HCT116 (cell line): ENCODE data around the gene RBBP8. TPM values are rescaled to one million over a fixed set of nuclear protein-coding genes. Genes with fewer than 3 reads are reported as not detected.

Experiments
- ATAC-seq: fragments of 200-7000 bp; cut with Tn5 transposase; 2 replicates; pipeline ENCODE4 v1.9.1; 2020; ENCODE audit warnings: mild to moderate bottlenecking, moderate library complexity
- BruUV-seq: library from RNA; stranded (reverse); fragments of 400-500 nt; replicated peaks from 2 replicates; lab custom pipeline; 2021; lab: Mats Ljungman, UMichigan
- CTCF ChIA-PET: fragments of 300-600 bp; sonication (Branson Sonifier 250); formaldehyde crosslinking; loops from one replicate; lab custom pipeline; 2021; ENCODE audit warnings: antibody characterized with exemption; lab: Charles Lee
- POLR2A ChIA-PET: fragments of 300-600, 350-600 bp; sonication (Branson Sonifier 250); formaldehyde crosslinking; loops from one replicate; lab custom pipeline; 2021; ENCODE audit warnings: antibody characterized with exemption; lab: Charles Lee
- RAD21 ChIA-PET, 2 experiments: fragments of 300-600 bp; sonication (Branson Sonifier 250); formaldehyde crosslinking; loops; one replicate each; lab custom pipeline; 2023; ENCODE audit warnings: low total read pairs in 2 of 2; ENCODE audit not compliant: uncharacterized antibody in 2 of 2, unreplicated experiment in 2 of 2, low non-redundant PET in 1 of 2; lab: Charles Lee
- DNase-seq: peaks from one replicate; pipeline ENCODE4 v3.0.0-alpha.2; 2010; ENCODE audit warnings: low read depth, low spot score
- H2AFZ ChIP-seq: fragments of 200-600 bp; shearing (Covaris generic), sonication (generic); 2 replicates; pipeline ENCODE4 v1.6.1; 2017; ENCODE audit warnings: low read depth, mixed run types, mixed read lengths, antibody characterized with exemption, low read length; ENCODE audit not compliant: poor library complexity, severe bottlenecking
- H3K27ac ChIP-seq: 2 replicates; pipeline ENCODE4 v1.5.1; 2012; ENCODE audit warnings: low read depth, low read length
- H3K27me3 ChIP-seq: fragments of 200-600 bp; sonication (generic); 2 replicates; pipeline ENCODE4 v1.6.1; 2016; ENCODE audit warnings: mixed run types, low read length, mixed read lengths; ENCODE audit not compliant: insufficient read depth
- H3K36me3 ChIP-seq, 2 experiments: fragments of 200-500 bp in 1 of 2; fragments of 200-600 bp in 1 of 2; sonication (Bioruptor generic) in 1 of 2; sonication (generic) in 1 of 2; 2 replicates each; pipeline versions ENCODE4 v1.5.1 to v1.6.1; 2014 to 2016; ENCODE audit warnings: low read length in 2 of 2, inconsistent platforms in 1 of 2, mixed read lengths in 1 of 2, mixed run types in 1 of 2; ENCODE audit not compliant: insufficient read depth in 2 of 2, control insufficient read depth in 1 of 2
- H3K4me1 ChIP-seq, 2 experiments: fragments of 200-600 bp in 1 of 2; sonication (generic) in 1 of 2; 2 replicates each; pipeline versions ENCODE4 v1.5.1 to v1.6.1; 2012 to 2017; ENCODE audit warnings: low read length in 2 of 2, inconsistent platforms in 1 of 2, mild to moderate bottlenecking in 1 of 2, mixed read lengths in 1 of 2, mixed run types in 1 of 2, moderate library complexity in 1 of 2; ENCODE audit not compliant: insufficient read depth in 2 of 2, control insufficient read depth in 1 of 2
- H3K4me2 ChIP-seq: fragments of 200-600 bp; sonication (generic); 2 replicates; pipeline ENCODE4 v1.6.1; 2017; ENCODE audit warnings: mixed run types, low read length, mixed read lengths
- H3K4me3 ChIP-seq, 2 experiments: fragments of 200-600 bp in 1 of 2; sonication (generic) in 1 of 2; replicated peaks in 1 of 2; 2 replicates each; pipeline ENCODE4 v1.5.1; 2011 to 2016; ENCODE audit warnings: low read length in 2 of 2, control low read depth in 1 of 2, low read depth in 1 of 2, mild to moderate bottlenecking in 1 of 2, mixed read lengths in 1 of 2, mixed run types in 1 of 2
- H3K79me2 ChIP-seq: fragments of 200-600 bp; sonication (generic); 2 replicates; pipeline ENCODE4 v1.6.1; 2017; ENCODE audit warnings: mild to moderate bottlenecking, mixed run types, low read length, moderate library complexity, mixed read lengths; ENCODE audit not compliant: insufficient read depth
- H3K9ac ChIP-seq: fragments of 200-600 bp; sonication (generic); 2 replicates; pipeline ENCODE4 v1.6.1; 2016; ENCODE audit warnings: low read length, mixed read lengths
- H3K9me2 ChIP-seq: fragments of 200-600 bp; sonication (generic), shearing (Covaris generic); 2 replicates; pipeline ENCODE4 v1.6.1; 2017; ENCODE audit warnings: mixed run types, mild to moderate bottlenecking, moderate library complexity; ENCODE audit not compliant: insufficient read depth
- H3K9me3 ChIP-seq, 2 experiments: fragments of 200-500 bp in 1 of 2; fragments of 200-600 bp in 1 of 2; sonication (Bioruptor generic) in 1 of 2; sonication (generic) in 1 of 2; 2 replicates each; pipeline ENCODE4 v1.6.1; 2014 to 2017; ENCODE audit warnings: low read length in 2 of 2, mixed read lengths in 2 of 2, inconsistent platforms in 1 of 2, low read depth in 1 of 2, mild to moderate bottlenecking in 1 of 2, mixed run types in 1 of 2, moderate library complexity in 1 of 2; ENCODE audit not compliant: control insufficient read depth in 1 of 2, insufficient read depth in 1 of 2
- H4K20me1 ChIP-seq: fragments of 200-600 bp; sonication (generic), shearing (Covaris generic); 2 replicates; pipeline ENCODE4 v1.6.1; 2017; ENCODE audit warnings: mixed run types, mild to moderate bottlenecking, moderate library complexity; ENCODE audit not compliant: insufficient read depth
- CEBPB ChIP-seq: IDR thresholded peaks from 2 replicates; pipeline ENCODE4 v1.6.1; 2012; ENCODE audit warnings: low read depth
- ELF1 ChIP-seq: IDR thresholded peaks from 2 replicates; pipeline ENCODE4 v1.6.1; 2012; ENCODE audit warnings: low read depth, borderline replicate concordance
- EZH2 ChIP-seq: fragments of 200-600 bp; sonication (generic); IDR thresholded peaks from 2 replicates; pipeline ENCODE4 v1.6.1; 2017; ENCODE audit warnings: antibody characterized with exemption, mixed run types
- EZH2phosphoT487 ChIP-seq: fragments of 200-600 bp; IDR thresholded peaks from 2 replicates; pipeline ENCODE4 v1.6.1; 2018; ENCODE audit warnings: antibody characterized with exemption, borderline replicate concordance
- JUND ChIP-seq: IDR thresholded peaks from 2 replicates; pipeline ENCODE4 v1.6.1; 2012
- POLR2A ChIP-seq: IDR thresholded peaks from 2 replicates; pipeline ENCODE4 v1.7.0; 2011; ENCODE audit warnings: borderline replicate concordance; ENCODE audit not compliant: insufficient read depth, insufficient read length; ENCODE audit errors: extremely low read depth
- RAD21 ChIP-seq: IDR thresholded peaks from 2 replicates; pipeline ENCODE4 v1.6.1; 2012; ENCODE audit warnings: low read depth, mild to moderate bottlenecking
- SRF ChIP-seq: IDR thresholded peaks from 2 replicates; pipeline ENCODE4 v1.6.1; 2012; ENCODE audit warnings: low read depth
- ZNF274 ChIP-seq: fragments of 200-500 bp; sonication (Bioruptor generic); IDR thresholded peaks from 2 replicates; pipeline ENCODE4 v1.6.1; 2014; ENCODE audit warnings: mild to moderate bottlenecking, low read depth, low read length, inconsistent platforms
- intact Hi-C: fragments of 100-400 bp; cut with micrococcal nuclease; formaldehyde crosslinking; loops from 2 replicates; pipeline ENCODE4 v1.10.0; 2022
- total RNA-seq: library from RNA; stranded (reverse); gene quantifications from one replicate; pipeline ENCODE4 v1.2.1, GENCODE V29; 2021; ENCODE audit not compliant: unreplicated experiment
- TF ChIP-seq, protein P1 (sequence below), 3 experiments: fragments of 200-600 bp in 1 of 3; sonication (generic) in 1 of 3; IDR thresholded peaks in 2 of 3; conservative IDR thresholded peaks in 1 of 3; 2 replicates each; pipeline ENCODE4 v1.5.1; 2012 to 2017; ENCODE audit warnings: low read depth in 2 of 3, low read length in 2 of 3, antibody characterized with exemption in 1 of 3, borderline replicate concordance in 1 of 3, control low read depth in 1 of 3, mild to moderate bottlenecking in 1 of 3, mixed read lengths in 1 of 3, mixed run types in 1 of 3, moderate library complexity in 1 of 3; ENCODE audit not compliant: insufficient read depth in 1 of 3
- TF ChIP-seq, protein P2 (sequence below): IDR thresholded peaks from 2 replicates; pipeline ENCODE4 v1.6.1; 2012
- TF ChIP-seq, protein P3 (sequence below): IDR thresholded peaks from 2 replicates; pipeline ENCODE4 v1.6.1; 2011; ENCODE audit warnings: mild to moderate bottlenecking, low read length, moderate library complexity; ENCODE audit not compliant: insufficient replicate concordance; ENCODE audit errors: extremely low read depth

The RBBP8 gene
- total RNA-seq, 1 experiment from 2014 or later, result 66.6 TPM

DNA sequence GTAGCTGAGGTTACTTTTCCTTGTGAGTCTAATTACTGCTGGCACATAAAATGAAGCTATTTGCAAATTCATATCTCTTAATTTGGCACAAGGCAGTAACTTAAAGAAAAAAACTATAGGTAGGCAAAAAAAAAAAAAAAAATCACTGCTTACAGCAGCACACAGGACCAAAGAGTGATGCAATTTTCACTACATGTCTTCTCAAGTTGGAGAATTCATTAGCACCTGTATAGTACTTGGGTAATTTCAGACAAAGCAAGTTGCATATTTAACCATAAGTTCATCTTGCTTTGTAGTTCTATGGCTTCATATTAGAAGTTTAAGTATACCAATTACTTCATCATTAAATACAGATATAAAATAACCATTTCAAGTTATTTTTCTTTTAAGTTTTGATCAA, 33.7 kb upstream of the RBBP8 start:
- H3K79me2 ChIP-seq, result no peaks in the 10 kb centered on the region
- no peak overlapping the region for H3K9ac ChIP-seq
- BruUV-seq, result no TSS peak
- POLR2A ChIA-PET, result no interaction called here
- ATAC-seq (no peak), DNase-seq (no peak)
- CTCF ChIA-PET, result no interaction called here
- no peaks in the 10 kb centered on the region for H3K27me3 ChIP-seq
- H3K27ac ChIP-seq, result no peak overlapping the region
- H2AFZ ChIP-seq, result no peak overlapping the region
- H4K20me1 ChIP-seq, result no peaks in the 10 kb centered on the region
- H3K4me2 ChIP-seq, result no peak overlapping the region
- H3K9me3 ChIP-seq, result no peaks in the 10 kb centered on the region
- intact Hi-C loops, result no loop called here
- RAD21 ChIA-PET, result no interaction called here
- H3K4me3 ChIP-seq, result no peak overlapping the region
- no peaks in the 10 kb centered on the region for H3K9me2 ChIP-seq
- H3K36me3 ChIP-seq, result no peaks in the 10 kb centered on the region
- H3K4me1 ChIP-seq, result no peaks in the 10 kb centered on the region
- TF ChIP-seq RAD21 (no peak), POLR2A (no peak), JUND (no peak), EZH2 (no peak), ZNF274 (no peak), EZH2phosphoT487 (no peak), CEBPB (no peak), SRF (no peak), ELF1 (no peak)
- TF ChIP-seq, protein P1, sequence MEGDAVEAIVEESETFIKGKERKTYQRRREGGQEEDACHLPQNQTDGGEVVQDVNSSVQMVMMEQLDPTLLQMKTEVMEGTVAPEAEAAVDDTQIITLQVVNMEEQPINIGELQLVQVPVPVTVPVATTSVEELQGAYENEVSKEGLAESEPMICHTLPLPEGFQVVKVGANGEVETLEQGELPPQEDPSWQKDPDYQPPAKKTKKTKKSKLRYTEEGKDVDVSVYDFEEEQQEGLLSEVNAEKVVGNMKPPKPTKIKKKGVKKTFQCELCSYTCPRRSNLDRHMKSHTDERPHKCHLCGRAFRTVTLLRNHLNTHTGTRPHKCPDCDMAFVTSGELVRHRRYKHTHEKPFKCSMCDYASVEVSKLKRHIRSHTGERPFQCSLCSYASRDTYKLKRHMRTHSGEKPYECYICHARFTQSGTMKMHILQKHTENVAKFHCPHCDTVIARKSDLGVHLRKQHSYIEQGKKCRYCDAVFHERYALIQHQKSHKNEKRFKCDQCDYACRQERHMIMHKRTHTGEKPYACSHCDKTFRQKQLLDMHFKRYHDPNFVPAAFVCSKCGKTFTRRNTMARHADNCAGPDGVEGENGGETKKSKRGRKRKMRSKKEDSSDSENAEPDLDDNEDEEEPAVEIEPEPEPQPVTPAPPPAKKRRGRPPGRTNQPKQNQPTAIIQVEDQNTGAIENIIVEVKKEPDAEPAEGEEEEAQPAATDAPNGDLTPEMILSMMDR (IDR thresholded peaks at IDR 0.05 in 2 of 3, conservative IDR thresholded peaks at IDR 0.05 in 1 of 3; ENCODE audit: borderline replicate concordance in 1 of 3, insufficient read depth in 1 of 3, low read depth in 2 of 3, low read length in 2 of 3), result no peak
- TF ChIP-seq, protein P2, sequence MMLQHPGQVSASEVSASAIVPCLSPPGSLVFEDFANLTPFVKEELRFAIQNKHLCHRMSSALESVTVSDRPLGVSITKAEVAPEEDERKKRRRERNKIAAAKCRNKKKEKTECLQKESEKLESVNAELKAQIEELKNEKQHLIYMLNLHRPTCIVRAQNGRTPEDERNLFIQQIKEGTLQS, result no peak
- TF ChIP-seq, protein P3, sequence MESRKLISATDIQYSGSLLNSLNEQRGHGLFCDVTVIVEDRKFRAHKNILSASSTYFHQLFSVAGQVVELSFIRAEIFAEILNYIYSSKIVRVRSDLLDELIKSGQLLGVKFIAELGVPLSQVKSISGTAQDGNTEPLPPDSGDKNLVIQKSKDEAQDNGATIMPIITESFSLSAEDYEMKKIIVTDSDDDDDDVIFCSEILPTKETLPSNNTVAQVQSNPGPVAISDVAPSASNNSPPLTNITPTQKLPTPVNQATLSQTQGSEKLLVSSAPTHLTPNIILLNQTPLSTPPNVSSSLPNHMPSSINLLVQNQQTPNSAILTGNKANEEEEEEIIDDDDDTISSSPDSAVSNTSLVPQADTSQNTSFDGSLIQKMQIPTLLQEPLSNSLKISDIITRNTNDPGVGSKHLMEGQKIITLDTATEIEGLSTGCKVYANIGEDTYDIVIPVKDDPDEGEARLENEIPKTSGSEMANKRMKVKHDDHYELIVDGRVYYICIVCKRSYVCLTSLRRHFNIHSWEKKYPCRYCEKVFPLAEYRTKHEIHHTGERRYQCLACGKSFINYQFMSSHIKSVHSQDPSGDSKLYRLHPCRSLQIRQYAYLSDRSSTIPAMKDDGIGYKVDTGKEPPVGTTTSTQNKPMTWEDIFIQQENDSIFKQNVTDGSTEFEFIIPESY, result no peak
